SK-N-SH (cell line): ENCODE data around the gene ZNF91. TPM values are rescaled to one million over a fixed set of nuclear protein-coding genes. Genes with fewer than 3 reads are reported as not detected.

Experiments used
- CTCF ChIA-PET: fragments of 300-600, 350-600 bp; formaldehyde crosslinking; extraction: SDS; loops from one replicate; lab custom pipeline; 2021; lab: Yijun Ruan, JAX
- POLR2A ChIA-PET: fragments of 350-600 bp; sonication (Branson Sonifier 250); formaldehyde crosslinking; extraction: SDS; loops from one replicate; lab custom pipeline; 2020; ENCODE audit warnings: antibody characterized with exemption, inconsistent platforms; lab: Yijun Ruan, JAX
- DNase-seq: peaks from one replicate; pipeline ENCODE4 v3.0.0; 2012
- H2AFZ ChIP-seq: fragments of 200-600 bp; sonication (generic); 2 replicates; pipeline ENCODE4 v1.8.1; 2016; ENCODE audit warnings: antibody characterized with exemption, mild to moderate bottlenecking, low read depth
- H3F3A ChIP-seq: fragments of 200-600 bp; sonication (generic); replicated peaks from 2 replicates; pipeline ENCODE3; 2016; ENCODE audit warnings: antibody characterized with exemption, mild to moderate bottlenecking; ENCODE audit not compliant: insufficient read depth
- H3K27ac ChIP-seq, 2 experiments: fragments of 200-500 bp in 1 of 2; fragments of 200-600 bp in 1 of 2; sonication (Bioruptor generic) in 1 of 2; sonication (generic), shearing (Covaris generic) in 1 of 2; 2 replicates each; pipeline versions ENCODE4 v1.5.1 to v1.6.1; 2014 to 2016; ENCODE audit warnings: low read depth in 2 of 2, inconsistent platforms in 1 of 2, low read length in 1 of 2, mild to moderate bottlenecking in 1 of 2, mixed read lengths in 1 of 2
- H3K27me3 ChIP-seq: fragments of 200-600 bp; sonication (generic), shearing (Covaris generic); 2 replicates; pipeline ENCODE4 v1.6.1; 2016; ENCODE audit warnings: mixed run types; ENCODE audit not compliant: insufficient read depth
- H3K36me3 ChIP-seq, 2 experiments: fragments of 200-500 bp in 1 of 2; fragments of 200-600 bp in 1 of 2; sonication (Bioruptor generic) in 1 of 2; sonication (generic) in 1 of 2; replicated peaks in 1 of 2; 2 replicates each; pipeline versions ENCODE3 to v1.5.1; 2014 to 2016; ENCODE audit warnings: low read length in 1 of 2, mild to moderate bottlenecking in 1 of 2; ENCODE audit not compliant: insufficient read depth in 2 of 2, control insufficient read depth in 1 of 2
- H3K4me1 ChIP-seq, 2 experiments: fragments of 200-500 bp in 1 of 2; fragments of 200-600 bp in 1 of 2; sonication (Bioruptor generic) in 1 of 2; sonication (generic), shearing (Covaris generic) in 1 of 2; 2 replicates each; pipeline versions ENCODE4 v1.5.1 to v1.6.1; 2014 to 2016; ENCODE audit warnings: low read depth in 1 of 2, low read length in 1 of 2, mixed run types in 1 of 2; ENCODE audit not compliant: insufficient read depth in 2 of 2, control insufficient read depth in 1 of 2
- H3K4me2 ChIP-seq: fragments of 200-600 bp; sonication (generic), shearing (Covaris generic); 2 replicates; pipeline ENCODE4 v1.6.1; 2017; ENCODE audit warnings: mixed run types
- H3K4me3 ChIP-seq, 2 experiments: fragments of 200-500 bp in 1 of 2; fragments of 200-600 bp in 1 of 2; sonication (Bioruptor generic) in 1 of 2; sonication (generic), shearing (Covaris generic) in 1 of 2; 2 replicates each; pipeline versions ENCODE4 v1.5.1 to v1.8.1; 2014 to 2016; ENCODE audit warnings: low read depth in 2 of 2, inconsistent platforms in 1 of 2, low read length in 1 of 2, mild to moderate bottlenecking in 1 of 2, mixed read lengths in 1 of 2, moderate library complexity in 1 of 2
- H3K79me2 ChIP-seq: fragments of 200-600 bp; sonication (generic); 2 replicates; pipeline ENCODE4 v1.8.1; 2017; ENCODE audit warnings: mild to moderate bottlenecking; ENCODE audit not compliant: insufficient read depth
- H3K9ac ChIP-seq: fragments of 200-600 bp; sonication (generic); 2 replicates; pipeline ENCODE4 v1.6.1; 2017; ENCODE audit warnings: mixed run types
- H3K9me2 ChIP-seq: fragments of 200-600 bp; sonication (generic); 2 replicates; pipeline ENCODE4 v1.6.1; 2017; ENCODE audit warnings: mixed run types
- H3K9me3 ChIP-seq: fragments of 200-600 bp; sonication (generic); 2 replicates; pipeline ENCODE4 v1.6.1; 2017; ENCODE audit warnings: mixed run types, mild to moderate bottlenecking, moderate library complexity
- H4K20me1 ChIP-seq: fragments of 200-600 bp; sonication (generic); 2 replicates; pipeline ENCODE4 v1.6.1; 2017; ENCODE audit warnings: mild to moderate bottlenecking, mixed run types; ENCODE audit not compliant: insufficient read depth
- CHD2 ChIP-seq: fragments of 150-350 bp; IDR thresholded peaks from 2 replicates; pipeline ENCODE4 v1.6.1; 2018; ENCODE audit warnings: low read length; ENCODE audit not compliant: partially characterized antibody
- EZH2phosphoT487 ChIP-seq: fragments of 200-600 bp; sonication (generic); IDR thresholded peaks from 2 replicates; pipeline ENCODE4 v1.6.1; 2017; ENCODE audit warnings: low read depth, mixed run types, mild to moderate bottlenecking, antibody characterized with exemption, moderate library complexity, borderline replicate concordance
- GABPA ChIP-seq: IDR thresholded peaks from 2 replicates; pipeline ENCODE4 v1.4.0; 2012; ENCODE audit warnings: low read depth, mild to moderate bottlenecking
- NFIC ChIP-seq: IDR thresholded peaks from 2 replicates; pipeline ENCODE4 v1.4.0; 2012; ENCODE audit warnings: borderline replicate concordance
- NRF1 ChIP-seq: IDR thresholded peaks from 2 replicates; pipeline ENCODE4 v1.6.1; 2012; ENCODE audit warnings: low read depth, mild to moderate bottlenecking, low read length
- POLR2AphosphoS5 ChIP-seq: IDR thresholded peaks from 2 replicates; pipeline ENCODE4 v1.6.1; 2012; ENCODE audit warnings: low read depth, low read length
- REST ChIP-seq: IDR thresholded peaks from 2 replicates; pipeline ENCODE4 v1.6.1; 2012; ENCODE audit warnings: mild to moderate bottlenecking, low read depth, low read length, moderate library complexity
- ZBTB33 ChIP-seq: IDR thresholded peaks from 2 replicates; pipeline ENCODE4 v1.4.0; 2012; ENCODE audit warnings: low read depth, borderline replicate concordance
- WGBS: methylation state at CpG from one replicate; pipeline ENCODE4 v1.1.6; 2017; ENCODE audit warnings: low lambda C conversion rate; 5-methylcytosine and 5-hydroxymethylcytosine counted together
- polyA plus RNA-seq, 3 experiments: library from polyadenylated mRNA; depleted of rRNA; stranded (reverse); fragments of >200 nt; gene quantifications; 2 replicates each; pipeline ENCODE4 v1.2.3, GENCODE V29; 2012
- TF ChIP-seq, protein P1 (sequence below): fragments of 150-350 bp; IDR thresholded peaks from 2 replicates; pipeline ENCODE4 v1.6.1; 2017; ENCODE audit warnings: antibody characterized with exemption, low read length, low read depth, borderline replicate concordance

The ZNF91 gene
- polyA plus RNA-seq, 1 of the 3 experiments (the other 2 are of a cell fraction), result 11.8 TPM

DNA sequence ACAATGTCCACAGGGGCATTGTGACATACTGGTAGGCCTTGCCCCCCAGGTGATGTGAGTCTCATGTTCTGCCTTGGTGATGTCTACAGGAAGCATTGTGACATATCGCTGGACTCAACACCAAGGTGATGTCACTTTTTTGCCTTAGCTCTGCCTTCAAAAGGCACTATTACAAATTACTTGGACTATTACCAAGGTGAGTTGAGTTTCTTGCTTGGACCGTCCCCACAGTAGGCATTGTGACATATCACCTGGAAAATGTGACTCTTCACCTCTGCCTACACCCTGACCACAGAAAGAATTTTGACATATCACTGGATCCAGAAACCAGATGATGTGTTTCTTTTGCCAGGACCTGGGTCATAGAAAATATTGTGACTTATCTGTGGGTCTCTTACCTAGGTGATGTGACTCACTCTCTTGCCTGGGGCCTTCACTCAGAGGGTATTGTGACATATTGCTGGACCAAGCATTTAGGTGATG is 84.5 kb downstream of the ZNF91 start:
- no peak overlapping the region for H3K9ac ChIP-seq
- POLR2A ChIA-PET, result no interaction called here
- H3K27ac ChIP-seq, result no peak overlapping the region
- WGBS, result 50% methylated on average over 2 of the region's 2 CpGs
- no peaks in the 10 kb centered on the region for H3K9me2 ChIP-seq
- H3K36me3 ChIP-seq, result no peaks in the 10 kb centered on the region
- H2AFZ ChIP-seq, result no peak overlapping the region
- no peak for TF ChIP-seq EZH2phosphoT487
- TF ChIP-seq, all 33 proteins: peak for 0
- no peaks in the 10 kb centered on the region for H3K4me1 ChIP-seq
- DNase-seq, result no peak
- no peaks in the 10 kb centered on the region for H4K20me1 ChIP-seq
- no peaks in the 10 kb centered on the region for H3F3A ChIP-seq
- no peaks in the 10 kb centered on the region for H3K27me3 ChIP-seq
- no peak overlapping the region for H3K4me3 ChIP-seq
- CTCF ChIA-PET, result no interaction called here
- no peaks in the 10 kb centered on the region for H3K9me3 ChIP-seq
- H3K79me2 ChIP-seq, result no peaks in the 10 kb centered on the region
- H3K4me2 ChIP-seq, result no peak overlapping the region

DNA sequence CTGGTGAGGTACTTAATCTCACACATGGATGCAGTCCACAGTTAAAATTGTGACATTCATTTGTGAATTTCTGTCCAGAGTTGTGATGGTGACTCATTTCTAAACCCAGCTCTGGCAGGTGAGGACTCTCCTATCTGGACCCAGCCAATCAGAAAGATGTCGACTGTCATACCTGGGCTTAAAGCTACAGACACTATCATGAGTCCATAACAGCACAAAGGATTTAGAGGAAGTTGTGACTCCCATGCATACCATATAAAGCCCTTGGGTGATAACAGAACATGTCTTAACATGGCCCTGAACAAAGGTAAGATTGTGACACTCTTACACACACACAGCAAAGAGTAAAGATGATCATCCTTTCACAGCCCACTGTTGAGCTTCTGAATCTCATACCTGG is 85.3 kb downstream of the ZNF91 start:
- Histone ChIP-seq H3K79me2 (no peaks in the 10 kb centered on the region), H3K9me2 (no peaks in the 10 kb centered on the region), H3K4me2 (no peak overlapping the region), H3K4me3 (no peak overlapping the region), H3K9ac (no peak overlapping the region), H3K36me3 (no peaks in the 10 kb centered on the region), H4K20me1 (no peaks in the 10 kb centered on the region), H3K9me3 (no peaks in the 10 kb centered on the region), H3K27me3 (no peaks in the 10 kb centered on the region), H2AFZ (no peak overlapping the region), H3K4me1 (no peaks in the 10 kb centered on the region), H3K27ac (no peak overlapping the region), H3F3A (no peaks in the 10 kb centered on the region)
- WGBS, result 60% methylated on average over 1 of the region's 1 CpG
- DNase-seq, result no peak
- TF ChIP-seq ZBTB33, result no peak
- no peak for TF ChIP-seq POLR2AphosphoS5
- no peak for TF ChIP-seq NRF1
- no peak for TF ChIP-seq CHD2
- TF ChIP-seq REST, result no peak
- no peak for TF ChIP-seq GABPA
- TF ChIP-seq NFIC, result no peak
- TF ChIP-seq, protein P1, sequence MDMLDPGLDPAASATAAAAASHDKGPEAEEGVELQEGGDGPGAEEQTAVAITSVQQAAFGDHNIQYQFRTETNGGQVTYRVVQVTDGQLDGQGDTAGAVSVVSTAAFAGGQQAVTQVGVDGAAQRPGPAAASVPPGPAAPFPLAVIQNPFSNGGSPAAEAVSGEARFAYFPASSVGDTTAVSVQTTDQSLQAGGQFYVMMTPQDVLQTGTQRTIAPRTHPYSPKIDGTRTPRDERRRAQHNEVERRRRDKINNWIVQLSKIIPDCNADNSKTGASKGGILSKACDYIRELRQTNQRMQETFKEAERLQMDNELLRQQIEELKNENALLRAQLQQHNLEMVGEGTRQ, result no peak
- ChIA-PET CTCF (no interaction called here), POLR2A (no interaction called here)
